Neuronal stem cell (in vitro differentiated cells): ENCODE data around the gene ISM1.
A peak's percentile ranks its signal among the peaks of the same experiment; 100 is the strongest.

Experiments used
- DNase-seq: peaks from one replicate; pipeline ENCODE4 v3.0.0-alpha.2; 2013; ENCODE audit warnings: low spot score
- H2AFZ ChIP-seq: one replicate; pipeline ENCODE4 v1.6.1; 2013; ENCODE audit warnings: mild to moderate bottlenecking, low read length, inconsistent platforms
- H2AK5ac ChIP-seq: 2 replicates; pipeline ENCODE4 v1.6.1; 2013; ENCODE audit warnings: low read depth, mild to moderate bottlenecking, inconsistent platforms, low read length, moderate library complexity, mixed read lengths
- H2BK120ac ChIP-seq: 2 replicates; pipeline ENCODE4 v1.6.1; 2013; ENCODE audit warnings: low read depth, mild to moderate bottlenecking, inconsistent platforms, low read length, moderate library complexity, mixed read lengths
- H2BK12ac ChIP-seq: one replicate; pipeline ENCODE4 v1.6.1; 2013; ENCODE audit warnings: low read length, inconsistent platforms
- H2BK15ac ChIP-seq: 2 replicates; pipeline ENCODE4 v1.6.1; 2013; ENCODE audit warnings: mild to moderate bottlenecking, low read length, inconsistent platforms, mixed read lengths
- H2BK5ac ChIP-seq: one replicate; pipeline ENCODE4 v1.6.1; 2013; ENCODE audit warnings: inconsistent platforms, mild to moderate bottlenecking, low read length, moderate library complexity
- H3K14ac ChIP-seq: one replicate; pipeline ENCODE4 v1.6.1; 2013; ENCODE audit warnings: low read length, inconsistent platforms
- H3K18ac ChIP-seq: 2 replicates; pipeline ENCODE4 v1.6.1; 2013; ENCODE audit warnings: low read length, inconsistent platforms
- H3K23ac ChIP-seq: 2 replicates; pipeline ENCODE4 v1.6.1; 2013; ENCODE audit warnings: low read depth, mild to moderate bottlenecking, mixed read lengths, low read length, inconsistent platforms; ENCODE audit not compliant: poor library complexity
- H3K27ac ChIP-seq: replicated peaks from 3 replicates; pipeline ENCODE4 v1.5.1; 2013; ENCODE audit warnings: low read length, inconsistent platforms
- H3K27me3 ChIP-seq, 3 experiments: 2 replicates each; pipeline ENCODE4 v1.6.1; 2013; ENCODE audit warnings: low read length in 3 of 3, mild to moderate bottlenecking in 2 of 3, inconsistent platforms in 1 of 3, low read depth in 1 of 3, mixed read lengths in 1 of 3, moderate library complexity in 1 of 3; ENCODE audit not compliant: control insufficient read depth in 3 of 3, insufficient read depth in 3 of 3
- H3K36me3 ChIP-seq, 2 donors: replicated peaks in 1 of 2; 2 replicates each; pipeline ENCODE4 v1.6.1; 2013; ENCODE audit warnings: low read length in 2 of 2; ENCODE audit not compliant: control insufficient read depth in 2 of 2, insufficient read depth in 2 of 2
- H3K4ac ChIP-seq: 2 replicates; pipeline ENCODE4 v1.6.1; 2013; ENCODE audit warnings: inconsistent platforms, mild to moderate bottlenecking, low read length, moderate library complexity
- H3K4me1 ChIP-seq, 2 donors: 1 replicate in 1 of 2; 2 replicates in 1 of 2; pipeline ENCODE4 v1.6.1; 2013; ENCODE audit warnings: low read length in 2 of 2, low read depth in 1 of 2; ENCODE audit not compliant: control insufficient read depth in 2 of 2, insufficient read depth in 1 of 2
- H3K4me2 ChIP-seq: one replicate; pipeline ENCODE4 v1.6.1; 2013; ENCODE audit warnings: mild to moderate bottlenecking, low read length, inconsistent platforms; ENCODE audit not compliant: insufficient read depth, poor library complexity, severe bottlenecking
- H3K4me3 ChIP-seq, 2 donors: 2 replicates each; pipeline ENCODE4 v1.5.1; 2013; ENCODE audit warnings: low read length in 2 of 2, mild to moderate bottlenecking in 2 of 2, inconsistent platforms in 1 of 2, moderate library complexity in 1 of 2
- H3K79me1 ChIP-seq: one replicate; pipeline ENCODE4 v1.6.1; 2013; ENCODE audit warnings: low read depth, mild to moderate bottlenecking, inconsistent platforms, low read length, moderate library complexity
- H3K9ac ChIP-seq: one replicate; pipeline ENCODE4 v1.6.1; 2013; ENCODE audit warnings: mild to moderate bottlenecking, low read depth, low read length, inconsistent platforms; ENCODE audit not compliant: poor library complexity
- H3K9me3 ChIP-seq, 2 donors: replicated peaks in 1 of 2; 2 replicates each; pipeline versions ENCODE3 to v1.6.1; 2013; ENCODE audit warnings: low read length in 2 of 2, mild to moderate bottlenecking in 2 of 2, inconsistent platforms in 1 of 2, low read depth in 1 of 2, mixed read lengths in 1 of 2, moderate library complexity in 1 of 2; ENCODE audit not compliant: control insufficient read depth in 2 of 2, insufficient read depth in 1 of 2
- H4K8ac ChIP-seq: one replicate; pipeline ENCODE4 v1.6.1; 2013; ENCODE audit warnings: low read depth, mild to moderate bottlenecking, inconsistent platforms, low read length, moderate library complexity
- H4K91ac ChIP-seq: one replicate; pipeline ENCODE4 v1.6.1; 2013; ENCODE audit warnings: low read length, low read depth, mild to moderate bottlenecking, inconsistent platforms; ENCODE audit not compliant: poor library complexity
- WGBS, 2 donors: extraction: QIAGEN DNeasy Blood & Tissue Kit; methylation state at CpG; one replicate each; pipeline ENCODE4 v1.1.7; 2013; ENCODE audit warnings: missing lambda C conversion rate in 2 of 2, mixed read lengths in 1 of 2; ENCODE audit not compliant: insufficient read length in 2 of 2, insufficient replicate concordance in 1 of 2; ENCODE audit errors: extremely low coverage in 2 of 2; 5-methylcytosine and 5-hydroxymethylcytosine counted together

ISM1 gene

GRCh38 chr20:13216533-13216932 is 4.5 kb upstream of the ISM1 start:
- no peak overlapping the region for H2BK120ac ChIP-seq
- no peak overlapping the region for H4K8ac ChIP-seq
- H3K4ac ChIP-seq, result no peak overlapping the region
- H3K27me3 ChIP-seq, result peaks cover 18 to 80% (median 45%) of the 10 kb centered on the region in 3 experiments
- no peak overlapping the region for H3K14ac ChIP-seq
- no CpG with 5 or more reads among the region's 1 CpG for WGBS, 2 donors
- no peaks in the 10 kb centered on the region for H3K36me3 ChIP-seq
- H2BK12ac ChIP-seq, result no peak overlapping the region
- no peak overlapping the region for H2BK5ac ChIP-seq
- H2BK15ac ChIP-seq, result no peak overlapping the region
- H3K23ac ChIP-seq, result no peak overlapping the region
- H3K4me2 ChIP-seq, result no peak overlapping the region
- no peak overlapping the region for H3K9ac ChIP-seq
- H2AK5ac ChIP-seq, result no peak overlapping the region
- H3K4me3 ChIP-seq, result no peak overlapping the region
- H2AFZ ChIP-seq, result no peak overlapping the region
- H3K79me1 ChIP-seq, result no peaks in the 10 kb centered on the region
- no peak overlapping the region for H3K27ac ChIP-seq
- DNase-seq, result no peak
- no peak overlapping the region for H4K91ac ChIP-seq
- no peak overlapping the region for H3K18ac ChIP-seq
- H3K9me3 ChIP-seq, result peaks cover 0 to 1% of the 10 kb centered on the region in 2 donors
- peaks cover 6 to 9% of the 10 kb centered on the region in 2 donors for H3K4me1 ChIP-seq

- no peak overlapping the region for H3K9ac ChIP-seq
- H2BK15ac ChIP-seq, result no peak overlapping the region
- no peak overlapping the region for H3K27ac ChIP-seq
- peak; percentile 6 for DNase-seq
- peak overlapping the region; percentile 47 for H3K14ac ChIP-seq
- no peak overlapping the region for H4K91ac ChIP-seq
- peaks cover 9 to 10% of the 10 kb centered on the region in 2 donors for H3K4me1 ChIP-seq
- H3K9me3 ChIP-seq, result peaks cover 0 to 1% of the 10 kb centered on the region in 2 donors
- no CpG with 5 or more reads among the region's 38 CpGs for WGBS, 2 donors
- peak overlapping the region; percentile 37 for H2AK5ac ChIP-seq
- H2BK12ac ChIP-seq, result no peak overlapping the region
- H3K4ac ChIP-seq, result no peak overlapping the region
- no peak overlapping the region for H3K18ac ChIP-seq
- peak overlapping the region; percentile 99 for H3K4me2 ChIP-seq
- H2BK120ac ChIP-seq, result no peak overlapping the region
- H2AFZ ChIP-seq, result peak overlapping the region; percentile 94
- no peak overlapping the region for H4K8ac ChIP-seq
- H3K79me1 ChIP-seq, result no peaks in the 10 kb centered on the region
- peak overlapping the region; percentile 43 to 79 for H3K4me3 ChIP-seq
- peaks cover 25 to 84% (median 59%) of the 10 kb centered on the region in 3 experiments for H3K27me3 ChIP-seq
- peak overlapping the region; percentile 39 for H2BK5ac ChIP-seq
- H3K23ac ChIP-seq, result peak overlapping the region; percentile 73
- H3K36me3 ChIP-seq, result no peaks in the 10 kb centered on the region
Measured at GRCh38 chr20:13219327-13220193, 1.5 kb upstream of the ISM1 start.

- H2BK15ac ChIP-seq, result peak overlapping the region; percentile 67
- no peak overlapping the region for H2BK12ac ChIP-seq
- H3K4me3 ChIP-seq, result peak overlapping the region; percentile 43 to 79
- peak overlapping the region; percentile 47 for H3K14ac ChIP-seq
- DNase-seq, result peak; percentile 46
- H2AFZ ChIP-seq, result peak overlapping the region; percentile 94
- peak overlapping the region; percentile 99 for H3K4me2 ChIP-seq
- WGBS, 2 donors, result no CpG with 5 or more reads among the region's 63 CpGs
- no peak overlapping the region for H3K27ac ChIP-seq
- H3K9ac ChIP-seq, result peak overlapping the region; percentile 60
- H4K91ac ChIP-seq, result no peak overlapping the region
- H3K18ac ChIP-seq, result peak overlapping the region; percentile 85
- peak overlapping the region; percentile 46 for H2AK5ac ChIP-seq
- peak overlapping the region; percentile 73 for H3K23ac ChIP-seq
- no peaks in the 10 kb centered on the region for H3K36me3 ChIP-seq
- H2BK120ac ChIP-seq, result peak overlapping the region; percentile 72
- peaks cover 25 to 76% (median 58%) of the 10 kb centered on the region in 3 experiments for H3K27me3 ChIP-seq
- peaks cover 0 to 1% of the 10 kb centered on the region in 2 donors for H3K9me3 ChIP-seq
- H3K79me1 ChIP-seq, result no peaks in the 10 kb centered on the region
- H3K4ac ChIP-seq, result no peak overlapping the region
- H2BK5ac ChIP-seq, result peak overlapping the region; percentile 39
- H3K4me1 ChIP-seq, result peaks cover 9 to 10% of the 10 kb centered on the region in 2 donors
- H4K8ac ChIP-seq, result no peak overlapping the region
Measured at GRCh38 chr20:13220194-13220903, 725 bp upstream of the ISM1 start.

- H3K18ac ChIP-seq, result no peak overlapping the region
- H3K4me1 ChIP-seq, result peaks cover 9 to 10% of the 10 kb centered on the region in 2 donors
- H3K9me3 ChIP-seq, result peaks cover 0 to 1% of the 10 kb centered on the region in 2 donors
- H3K79me1 ChIP-seq, result no peaks in the 10 kb centered on the region
- no peak overlapping the region for H4K91ac ChIP-seq
- H3K27me3 ChIP-seq, result peaks cover 25 to 67% (median 50%) of the 10 kb centered on the region in 3 experiments
- H3K4me3 ChIP-seq, result peak overlapping the region; percentile 43 to 79
- H3K14ac ChIP-seq, result no peak overlapping the region
- no peak overlapping the region for H2BK15ac ChIP-seq
- no peak overlapping the region for H3K23ac ChIP-seq
- no peak overlapping the region for H3K27ac ChIP-seq
- no peak overlapping the region for H3K4ac ChIP-seq
- DNase-seq, result no peak
- WGBS, 2 donors, result no CpG with 5 or more reads among the region's 56 CpGs
- no peak overlapping the region for H2AK5ac ChIP-seq
- H3K4me2 ChIP-seq, result peak overlapping the region; percentile 99
- H2BK120ac ChIP-seq, result no peak overlapping the region
- no peak overlapping the region for H4K8ac ChIP-seq
- H2BK12ac ChIP-seq, result no peak overlapping the region
- H3K36me3 ChIP-seq, result no peaks in the 10 kb centered on the region
- H2BK5ac ChIP-seq, result no peak overlapping the region
- no peak overlapping the region for H3K9ac ChIP-seq
- peak overlapping the region; percentile 94 for H2AFZ ChIP-seq
Measured at GRCh38 chr20:13221313-13221672, 219 bp downstream of the ISM1 start.
